Pancreas (tissue), 10 donors: ENCODE measurements around the gene VMP1. TPM values are rescaled to one million over a fixed set of nuclear protein-coding genes. Genes with fewer than 3 reads are reported as not detected.
A peak's percentile ranks its signal among the peaks of the same experiment; 100 is the strongest.

ENCODE experiments used
- ATAC-seq, 4 donors: fragments of 200-7000 bp; cut with Tn5 transposase; one replicate each; pipeline versions ENCODE4 v1.8.0 to v1.9.1; 2020; ENCODE audit warnings: mild to moderate bottlenecking in 4 of 4, moderate library complexity in 4 of 4
- DNase-seq, 6 donors: peaks; one replicate each; pipeline ENCODE4 v3.0.0-alpha.2; 2020
- FAIRE-seq: peaks from 2 replicates; lab custom pipeline; 2012; peaks lifted over from hg19 to GRCh38; lab: Jason Lieb, UNC
- H3K27ac ChIP-seq, 4 donors: fragments of 200-600 bp; sonication (generic); 1 replicate in 3 of 4; 2 replicates in 1 of 4; pipeline versions ENCODE4 v1.5.0 to v1.8.0; 2020
- H3K27me3 ChIP-seq, 4 donors: fragments of 200-600 bp; one replicate each; pipeline ENCODE4 v1.8.0; 2021
- H3K36me3 ChIP-seq, 3 donors: fragments of 200-600 bp; sonication (generic) in 1 of 3; one replicate each; pipeline versions ENCODE4 v1.5.0 to v1.8.0; 2020 to 2021
- H3K4me1 ChIP-seq, 3 donors: fragments of 200-600 bp; one replicate each; pipeline ENCODE4 v1.8.0; 2021
- H3K4me3 ChIP-seq, 4 donors: fragments of 200-600 bp; sonication (generic) in 2 of 4; one replicate each; pipeline versions ENCODE4 v1.5.0 to v1.8.0; 2020 to 2021
- H3K9me3 ChIP-seq, 4 donors: fragments of 200-600 bp; one replicate each; pipeline ENCODE4 v1.8.0; 2021
- WGBS, 2 donors: extraction: QIAGEN DNeasy Blood & Tissue Kit; methylation state at CpG; one replicate each; pipeline ENCODE4 v1.1.7; 2013; 5-methylcytosine and 5-hydroxymethylcytosine counted together
- intact Hi-C, 3 donors: fragments of 100-400 bp; cut with DNase I; formaldehyde crosslinking; loops; one replicate each; pipeline versions ENCODE4 v1.11.1 to v1.14.2; 2022
- polyA plus RNA-seq, 2 donors: library from polyadenylated mRNA; stranded (reverse); fragments of 200-250 nt; gene quantifications; one replicate each; pipeline ENCODE4 v1.2.3, GENCODE V29; 2013
- total RNA-seq, 6 donors: library from RNA; stranded (reverse); fragmentation: NEBNext Ultra II Directional in 4 of 6; extraction: Animal tissue kit (Norgen Biotek cat#: 25700) in 4 of 6; gene quantifications; one replicate each; pipeline versions ENCODE4 v1.2.1 to v1.2.4, GENCODE V29; 2021 to 2023
- TF ChIP-seq, protein P1 (sequence below), 4 donors: fragments of 200-600 bp; sonication (generic) in 3 of 4; IDR thresholded peaks; one replicate each; pipeline versions ENCODE4 v1.5.0 to v1.8.0; 2021; ENCODE audit warnings: antibody characterized with exemption in 4 of 4
- donor health status: healthy with polysubstance abuse.
- donor health status: DM: no; HTN: no; CAD: no; lungs with moderate emphysema.
- donor health status: DM: no; HTN: no; CAD: no.
- donor health status: control.
- donor health status: control.
- donor health status: Bipolar disorder and iron deficiency.
- donor health status: DM: yes; HTN: yes; CAD: no.
- donor health status: DM: no; HTN: no; CAD: no.
- donor health status: DM: no; HTN: no; CAD: no.
- donor health status: DM: yes; HTN: yes; CAD: no.

VMP1 gene
- total and polyA plus RNA-seq, 8 donors = 55.5 to 177 (median 91.8) TPM

GRCh38 chr17:59856859-59857794 lies 149.7 kb downstream of the VMP1 start:
- Histone ChIP-seq H3K27me3 (no peaks in the 10 kb centered on the region), H3K36me3 (no peaks in the 10 kb centered on the region), H3K4me3 (no peak overlapping the region), H3K9me3 (no peaks in the 10 kb centered on the region), H3K27ac (peak overlapping the region in 2 of 4 donors; percentile 69 to 79), H3K4me1 (peaks cover 18 to 67% (median 37%) of the 10 kb centered on the region in 3 donors)
- FAIRE-seq (no peak), ATAC-seq (peak in 2 of 4 donors; percentile 4 to 9), DNase-seq (no peak)
- 27 to 28% methylated on average over 3 of the region's 3 CpGs for WGBS, 2 donors
- TF ChIP-seq, protein P1, sequence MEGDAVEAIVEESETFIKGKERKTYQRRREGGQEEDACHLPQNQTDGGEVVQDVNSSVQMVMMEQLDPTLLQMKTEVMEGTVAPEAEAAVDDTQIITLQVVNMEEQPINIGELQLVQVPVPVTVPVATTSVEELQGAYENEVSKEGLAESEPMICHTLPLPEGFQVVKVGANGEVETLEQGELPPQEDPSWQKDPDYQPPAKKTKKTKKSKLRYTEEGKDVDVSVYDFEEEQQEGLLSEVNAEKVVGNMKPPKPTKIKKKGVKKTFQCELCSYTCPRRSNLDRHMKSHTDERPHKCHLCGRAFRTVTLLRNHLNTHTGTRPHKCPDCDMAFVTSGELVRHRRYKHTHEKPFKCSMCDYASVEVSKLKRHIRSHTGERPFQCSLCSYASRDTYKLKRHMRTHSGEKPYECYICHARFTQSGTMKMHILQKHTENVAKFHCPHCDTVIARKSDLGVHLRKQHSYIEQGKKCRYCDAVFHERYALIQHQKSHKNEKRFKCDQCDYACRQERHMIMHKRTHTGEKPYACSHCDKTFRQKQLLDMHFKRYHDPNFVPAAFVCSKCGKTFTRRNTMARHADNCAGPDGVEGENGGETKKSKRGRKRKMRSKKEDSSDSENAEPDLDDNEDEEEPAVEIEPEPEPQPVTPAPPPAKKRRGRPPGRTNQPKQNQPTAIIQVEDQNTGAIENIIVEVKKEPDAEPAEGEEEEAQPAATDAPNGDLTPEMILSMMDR (IDR thresholded peaks at IDR 0.05) = no peak
- intact Hi-C loops = no loop called here

- 76 to 77% methylated on average over 5 of the region's 5 CpGs for WGBS, 2 donors
- FAIRE-seq (no peak), DNase-seq (no peak), ATAC-seq (no peak)
- H3K27me3 ChIP-seq = no peaks in the 10 kb centered on the region
- intact Hi-C loops = no loop called here
- no peaks in the 10 kb centered on the region for H3K36me3 ChIP-seq
- H3K4me3 ChIP-seq = no peak overlapping the region
- H3K4me1 ChIP-seq = peaks cover 8 to 56% (median 25%) of the 10 kb centered on the region in 3 donors
- no peaks in the 10 kb centered on the region for H3K9me3 ChIP-seq
- H3K27ac ChIP-seq = peak overlapping the region in 2 of 4 donors; percentile 69 to 79
- TF ChIP-seq, protein P1 (IDR thresholded peaks at IDR 0.05) = no peak
These were observed 150.8 kb downstream of the VMP1 start for GRCh38 chr17:59858167-59858816.

DNA sequence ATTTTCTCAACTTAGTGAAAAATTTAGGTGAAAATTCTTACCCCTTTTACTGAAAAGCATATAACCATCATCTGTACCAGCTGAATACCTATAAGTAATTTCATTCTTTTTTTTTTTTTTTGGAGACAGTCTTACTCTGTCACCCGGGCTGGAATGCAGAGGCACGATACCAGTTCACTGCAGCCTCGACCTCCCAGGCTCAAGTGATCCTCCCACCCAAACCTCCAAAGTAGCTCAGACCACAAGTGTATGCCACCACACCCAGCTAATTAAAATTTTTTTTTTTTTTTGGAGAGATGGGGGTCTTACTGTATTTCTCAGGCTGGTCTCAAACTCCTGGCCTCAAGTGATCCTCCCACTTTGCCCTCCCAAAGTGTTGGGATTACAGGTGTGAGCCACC lies 151.5 kb downstream of the VMP1 start:
- intact Hi-C loops = no loop called here
- no peaks in the 10 kb centered on the region for H3K9me3 ChIP-seq
- H3K36me3 ChIP-seq = no peaks in the 10 kb centered on the region
- no peak overlapping the region for H3K27ac ChIP-seq
- DNase-seq (no peak), ATAC-seq (no peak), FAIRE-seq (no peak)
- no peaks in the 10 kb centered on the region for H3K27me3 ChIP-seq
- H3K4me1 ChIP-seq = peaks cover 8 to 49% (median 19%) of the 10 kb centered on the region in 3 donors
- no peak overlapping the region for H3K4me3 ChIP-seq
- TF ChIP-seq, protein P1 (IDR thresholded peaks at IDR 0.05) = no peak
- WGBS, 2 donors = 74 to 83% methylated on average over 3 of the region's 3 CpGs

GRCh38 chr17:59859444-59860025 lies 152.1 kb downstream of the VMP1 start:
- intact Hi-C loops = loop anchor here in 2 of 3 donors (5.0 to 10.0 kb wide), 2 partner anchors 107 to 115 kb away; no protein-coding TSS in a partner anchor
- Histone ChIP-seq H3K27ac (no peak overlapping the region), H3K4me1 (peaks cover 5 to 44% (median 19%) of the 10 kb centered on the region in 3 donors), H3K4me3 (no peak overlapping the region), H3K27me3 (no peaks in the 10 kb centered on the region), H3K36me3 (no peaks in the 10 kb centered on the region), H3K9me3 (no peaks in the 10 kb centered on the region)
- FAIRE-seq (peak; percentile 85), DNase-seq (no peak), ATAC-seq (peak in 3 of 4 donors; percentile 67 to 76 (median 73))
- TF ChIP-seq, protein P1 (IDR thresholded peaks at IDR 0.05) = peak in 3 of 4 donors; percentile 39 to 54 (median 49)
- 72 to 82% methylated on average over 2 of the region's 2 CpGs for WGBS, 2 donors
